MM.1S (cell line): Measurements from ENCODE around the gene TBC1D19.

Experiments
- DNase-seq: peaks from one replicate; pipeline ENCODE4 v3.0.0-alpha.2; 2015
- H2AFZ ChIP-seq: fragments of 300-600 bp; sonication (generic); 2 replicates; pipeline ENCODE4 v1.6.0; 2016; ENCODE audit warnings: antibody characterized with exemption, low read length
- H3F3A ChIP-seq: fragments of 300-600 bp; sonication (generic); 2 replicates; pipeline ENCODE4 v1.6.1; 2016; ENCODE audit warnings: mild to moderate bottlenecking, antibody characterized with exemption, low read length, moderate library complexity, mixed read lengths; ENCODE audit not compliant: insufficient read depth
- H3K27ac ChIP-seq: fragments of 300-600 bp; sonication (generic); 2 replicates; pipeline ENCODE4 v1.5.1; 2016; ENCODE audit warnings: mild to moderate bottlenecking, low read length
- H3K27me3 ChIP-seq: fragments of 300-600 bp; sonication (generic); replicated peaks from 2 replicates; pipeline ENCODE4 v1.6.0; 2016; ENCODE audit warnings: low read length; ENCODE audit not compliant: insufficient read depth
- H3K36me3 ChIP-seq: fragments of 300-600 bp; sonication (generic); replicated peaks from 2 replicates; pipeline ENCODE4 v1.6.1; 2016; ENCODE audit warnings: mild to moderate bottlenecking, low read length, mixed read lengths; ENCODE audit not compliant: insufficient read depth
- H3K4me1 ChIP-seq: fragments of 300-600 bp; sonication (generic); 2 replicates; pipeline ENCODE4 v1.6.1; 2016; ENCODE audit warnings: low read length, mixed read lengths
- H3K4me2 ChIP-seq: fragments of 300-600 bp; sonication (generic); 2 replicates; pipeline ENCODE4 v1.6.0; 2016; ENCODE audit warnings: low read depth, low read length
- H3K4me3 ChIP-seq: fragments of 300-600 bp; sonication (generic); 2 replicates; pipeline ENCODE4 v1.5.1; 2016; ENCODE audit warnings: low read length, mixed read lengths
- H3K79me2 ChIP-seq: fragments of 300-600 bp; sonication (generic); 2 replicates; pipeline ENCODE4 v1.6.1; 2016; ENCODE audit warnings: mixed run types, low read length, mixed read lengths
- H3K9ac ChIP-seq: fragments of 300-600 bp; sonication (generic); 2 replicates; pipeline ENCODE4 v1.6.1; 2016; ENCODE audit warnings: low read length, mixed read lengths
- H3K9me2 ChIP-seq: fragments of 300-600 bp; sonication (generic); replicated peaks from 2 replicates; pipeline ENCODE4 v1.6.1; 2016; ENCODE audit warnings: mild to moderate bottlenecking, low read length, mixed read lengths; ENCODE audit not compliant: insufficient read depth
- H3K9me3 ChIP-seq: fragments of 300-600 bp; sonication (generic); replicated peaks from 2 replicates; pipeline ENCODE4 v1.6.1; 2016; ENCODE audit warnings: mild to moderate bottlenecking, low read length, mixed read lengths; ENCODE audit not compliant: insufficient read depth
- H4K20me1 ChIP-seq: fragments of 300-600 bp; sonication (generic); 2 replicates; pipeline ENCODE4 v1.6.1; 2016; ENCODE audit warnings: mild to moderate bottlenecking, low read length, moderate library complexity, mixed read lengths; ENCODE audit not compliant: insufficient read depth
- CTCF ChIP-seq: fragments of 300-600 bp; sonication (generic); IDR thresholded peaks from 2 replicates; pipeline ENCODE4 v1.5.1; 2016; ENCODE audit warnings: antibody characterized with exemption, low read length, mixed read lengths
- EZH2 ChIP-seq: fragments of 300-600 bp; sonication (generic); optimal IDR thresholded peaks from 2 replicates; pipeline ENCODE3; 2017; ENCODE audit warnings: low read depth, mild to moderate bottlenecking, antibody characterized with exemption, low read length, mixed read lengths
- EZH2phosphoT487 ChIP-seq: fragments of 300-600 bp; sonication (generic); IDR thresholded peaks from 2 replicates; pipeline ENCODE4 v1.6.1; 2018; ENCODE audit warnings: antibody characterized with exemption, low read length

TBC1D19 gene

DNA sequence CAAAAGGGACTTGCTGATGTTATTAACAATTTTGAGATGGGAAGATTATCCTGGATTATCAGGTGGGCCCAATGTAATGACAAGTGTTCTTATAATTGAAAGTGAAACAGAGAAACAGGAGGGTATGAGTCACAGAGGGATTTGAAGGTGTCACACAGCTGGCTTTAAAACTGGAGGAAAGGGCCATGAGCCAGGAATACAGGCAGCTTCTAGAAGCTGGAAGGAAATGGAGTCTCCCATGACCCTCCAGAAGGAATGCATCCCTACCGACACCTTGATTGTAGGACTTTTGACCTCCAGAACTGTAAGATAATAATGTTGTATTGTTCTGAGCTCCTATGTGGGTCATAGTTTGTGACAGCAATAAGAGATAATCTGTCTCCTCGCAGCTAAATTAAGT is 178.8 kb downstream of the TBC1D19 start:
- Histone ChIP-seq H3K9me3 (no peaks in the 10 kb centered on the region), H3K27me3 (no peaks in the 10 kb centered on the region), H3K27ac (no peak overlapping the region), H3F3A (no peaks in the 10 kb centered on the region), H3K4me3 (no peak overlapping the region), H4K20me1 (no peaks in the 10 kb centered on the region), H3K36me3 (no peaks in the 10 kb centered on the region), H3K4me1 (peaks cover 9% of the 10 kb centered on the region), H3K9ac (no peak overlapping the region), H2AFZ (no peak overlapping the region), H3K9me2 (no peaks in the 10 kb centered on the region), H3K79me2 (no peaks in the 10 kb centered on the region), H3K4me2 (no peak overlapping the region)
- TF ChIP-seq EZH2 = no peak
- no peak for TF ChIP-seq CTCF
- no peak for DNase-seq

DNA sequence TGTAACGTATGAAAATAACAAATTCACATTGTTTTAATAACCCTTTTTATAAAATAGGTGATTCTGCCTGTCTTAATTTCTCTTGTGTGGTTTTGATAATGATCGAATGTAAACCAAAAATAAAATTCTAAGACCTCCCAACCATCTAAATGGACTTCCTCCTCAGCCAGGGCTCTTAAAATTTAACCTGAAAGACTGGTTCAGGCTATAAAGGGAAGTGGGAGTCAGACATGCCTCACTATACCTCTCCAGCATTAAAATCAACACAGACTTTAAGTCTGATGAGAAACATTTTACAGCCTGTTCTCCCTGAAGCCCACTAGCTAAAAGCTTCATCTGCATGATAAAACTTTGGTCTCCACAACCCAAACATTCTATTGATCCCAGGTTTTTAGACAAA is 179.2 kb downstream of the TBC1D19 start:
- no peak overlapping the region for H3K27ac ChIP-seq
- H4K20me1 ChIP-seq = no peaks in the 10 kb centered on the region
- H3K4me3 ChIP-seq = no peak overlapping the region
- no peaks in the 10 kb centered on the region for H3F3A ChIP-seq
- H3K27me3 ChIP-seq = no peaks in the 10 kb centered on the region
- H3K79me2 ChIP-seq = no peaks in the 10 kb centered on the region
- no peak for DNase-seq
- peaks cover 9% of the 10 kb centered on the region for H3K4me1 ChIP-seq
- H3K36me3 ChIP-seq = no peaks in the 10 kb centered on the region
- TF ChIP-seq CTCF (no peak), EZH2 (no peak), EZH2phosphoT487 (no peak)
- H3K4me2 ChIP-seq = no peak overlapping the region
- no peak overlapping the region for H3K9ac ChIP-seq
- no peaks in the 10 kb centered on the region for H3K9me3 ChIP-seq
- H3K9me2 ChIP-seq = no peaks in the 10 kb centered on the region
- no peak overlapping the region for H2AFZ ChIP-seq

GRCh38 chr4:26763648-26764047 is 179.8 kb downstream of the TBC1D19 start:
- no peaks in the 10 kb centered on the region for H3F3A ChIP-seq
- H3K79me2 ChIP-seq = no peaks in the 10 kb centered on the region
- H3K4me1 ChIP-seq = peaks cover 9% of the 10 kb centered on the region
- TF ChIP-seq EZH2 = no peak
- no peak for TF ChIP-seq CTCF
- TF ChIP-seq EZH2phosphoT487 = no peak
- H3K9me3 ChIP-seq = no peaks in the 10 kb centered on the region
- H3K27me3 ChIP-seq = no peaks in the 10 kb centered on the region
- H4K20me1 ChIP-seq = no peaks in the 10 kb centered on the region
- no peaks in the 10 kb centered on the region for H3K36me3 ChIP-seq
- no peak for DNase-seq
- H3K9ac ChIP-seq = no peak overlapping the region
- H2AFZ ChIP-seq = no peak overlapping the region
- H3K4me2 ChIP-seq = no peak overlapping the region
- no peak overlapping the region for H3K4me3 ChIP-seq
- no peaks in the 10 kb centered on the region for H3K9me2 ChIP-seq
- no peak overlapping the region for H3K27ac ChIP-seq
